Tibial nerve (tissue), 4 donors: ENCODE results near the gene NPHP4.

ENCODE experiments used
- EP300 ChIP-seq, 2 donors: sonication (generic); formaldehyde crosslinking; IDR thresholded peaks; one replicate each; pipeline ENCODE4 v1.6.1; 2017; ENCODE audit warnings: antibody characterized with exemption in 2 of 2, mild to moderate bottlenecking in 1 of 2
- POLR2A ChIP-seq, 2 donors: fragments of 450-650 bp; IDR thresholded peaks; one replicate each; pipeline ENCODE4 v1.6.1; 2017; ENCODE audit warnings: antibody characterized with exemption in 2 of 2, mild to moderate bottlenecking in 2 of 2, moderate library complexity in 2 of 2
- TF ChIP-seq, protein P1 (sequence below), 5 experiments: fragments of 200-600 bp in 3 of 5; fragments of 450-650 bp in 2 of 5; sonication (generic) in 3 of 5; IDR thresholded peaks; one replicate each; pipeline ENCODE4 v1.5.1; 2016 to 2019; ENCODE audit warnings: antibody characterized with exemption in 5 of 5, mild to moderate bottlenecking in 3 of 5, moderate library complexity in 2 of 5

DNA sequence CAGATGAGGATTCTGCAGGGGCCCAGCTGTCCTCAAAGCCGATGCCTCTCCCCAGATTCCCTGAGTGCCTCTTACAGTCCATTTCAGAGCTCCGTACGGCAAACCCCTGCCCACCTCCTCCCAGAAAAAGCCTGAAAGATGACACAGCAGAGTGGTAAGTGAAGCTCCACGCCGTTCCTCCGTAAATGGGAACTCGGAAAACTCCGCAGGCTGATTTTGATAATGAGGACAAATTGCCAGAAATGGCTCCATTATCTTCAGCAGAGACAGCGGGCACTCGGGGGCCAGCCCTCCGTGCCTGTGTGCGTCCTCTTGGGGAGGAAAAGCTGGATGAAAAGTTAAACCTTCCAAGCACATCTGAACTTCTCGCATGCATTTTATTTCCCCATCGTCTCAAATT, 81.1 kb downstream of the NPHP4 start:
- TF ChIP-seq, protein P1, sequence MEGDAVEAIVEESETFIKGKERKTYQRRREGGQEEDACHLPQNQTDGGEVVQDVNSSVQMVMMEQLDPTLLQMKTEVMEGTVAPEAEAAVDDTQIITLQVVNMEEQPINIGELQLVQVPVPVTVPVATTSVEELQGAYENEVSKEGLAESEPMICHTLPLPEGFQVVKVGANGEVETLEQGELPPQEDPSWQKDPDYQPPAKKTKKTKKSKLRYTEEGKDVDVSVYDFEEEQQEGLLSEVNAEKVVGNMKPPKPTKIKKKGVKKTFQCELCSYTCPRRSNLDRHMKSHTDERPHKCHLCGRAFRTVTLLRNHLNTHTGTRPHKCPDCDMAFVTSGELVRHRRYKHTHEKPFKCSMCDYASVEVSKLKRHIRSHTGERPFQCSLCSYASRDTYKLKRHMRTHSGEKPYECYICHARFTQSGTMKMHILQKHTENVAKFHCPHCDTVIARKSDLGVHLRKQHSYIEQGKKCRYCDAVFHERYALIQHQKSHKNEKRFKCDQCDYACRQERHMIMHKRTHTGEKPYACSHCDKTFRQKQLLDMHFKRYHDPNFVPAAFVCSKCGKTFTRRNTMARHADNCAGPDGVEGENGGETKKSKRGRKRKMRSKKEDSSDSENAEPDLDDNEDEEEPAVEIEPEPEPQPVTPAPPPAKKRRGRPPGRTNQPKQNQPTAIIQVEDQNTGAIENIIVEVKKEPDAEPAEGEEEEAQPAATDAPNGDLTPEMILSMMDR (IDR thresholded peaks at IDR 0.05), result no peak
- TF ChIP-seq EP300 (IDR thresholded peaks at IDR 0.05) (no peak), POLR2A (IDR thresholded peaks at IDR 0.05) (no peak)
